Stomach (tissue), 4 donors: ENCODE data around the gene RBM19.

Source experiments
- CTCF ChIP-seq, 7 experiments: fragments of 450-650 bp in 4 of 7; fragments of 200-600 bp in 3 of 7; sonication (generic) in 3 of 7; IDR thresholded peaks; one replicate each; pipeline ENCODE4 v1.5.1; 2016 to 2019; ENCODE audit warnings: antibody characterized with exemption in 7 of 7, control low read depth in 2 of 7, mild to moderate bottlenecking in 1 of 7
- EP300 ChIP-seq: sonication (generic); formaldehyde crosslinking; IDR thresholded peaks from one replicate; pipeline ENCODE4 v1.6.1; 2017; ENCODE audit warnings: antibody characterized with exemption
- POLR2A ChIP-seq, 4 donors: fragments of 450-650 bp; IDR thresholded peaks; one replicate each; pipeline ENCODE4 v1.6.1; 2016; ENCODE audit warnings: antibody characterized with exemption in 4 of 4, control low read depth in 2 of 4, mild to moderate bottlenecking in 1 of 4, moderate library complexity in 1 of 4
- POLR2AphosphoS5 ChIP-seq, 3 donors: sonication (generic); formaldehyde crosslinking; IDR thresholded peaks; one replicate each; pipeline ENCODE4 v1.6.1; 2016; ENCODE audit warnings: antibody characterized with exemption in 3 of 3

GRCh38 chr12:113933201-113933786, 32.8 kb downstream of the RBM19 start:
- TF ChIP-seq CTCF (IDR thresholded peaks at IDR 0.05) (no peak), EP300 (no peak), POLR2A (IDR thresholded peaks at IDR 0.05) (no peak), POLR2AphosphoS5 (IDR thresholded peaks at IDR 0.05) (no peak)
